Measurements from ENCODE around the gene DNAJA2. TPM values are rescaled to one million over a fixed set of nuclear protein-coding genes. Genes with fewer than 3 reads are reported as not detected.

Gene DNAJA2
- polyA plus RNA-seq, 1 donor from 2014 or later = 76.2 TPM

GRCh38 chr16:46908540-46909372 is 64.7 kb downstream of the DNAJA2 start:
- H3K27me3 Mint-ChIP-seq = no peaks in the 10 kb centered on the region

DNA sequence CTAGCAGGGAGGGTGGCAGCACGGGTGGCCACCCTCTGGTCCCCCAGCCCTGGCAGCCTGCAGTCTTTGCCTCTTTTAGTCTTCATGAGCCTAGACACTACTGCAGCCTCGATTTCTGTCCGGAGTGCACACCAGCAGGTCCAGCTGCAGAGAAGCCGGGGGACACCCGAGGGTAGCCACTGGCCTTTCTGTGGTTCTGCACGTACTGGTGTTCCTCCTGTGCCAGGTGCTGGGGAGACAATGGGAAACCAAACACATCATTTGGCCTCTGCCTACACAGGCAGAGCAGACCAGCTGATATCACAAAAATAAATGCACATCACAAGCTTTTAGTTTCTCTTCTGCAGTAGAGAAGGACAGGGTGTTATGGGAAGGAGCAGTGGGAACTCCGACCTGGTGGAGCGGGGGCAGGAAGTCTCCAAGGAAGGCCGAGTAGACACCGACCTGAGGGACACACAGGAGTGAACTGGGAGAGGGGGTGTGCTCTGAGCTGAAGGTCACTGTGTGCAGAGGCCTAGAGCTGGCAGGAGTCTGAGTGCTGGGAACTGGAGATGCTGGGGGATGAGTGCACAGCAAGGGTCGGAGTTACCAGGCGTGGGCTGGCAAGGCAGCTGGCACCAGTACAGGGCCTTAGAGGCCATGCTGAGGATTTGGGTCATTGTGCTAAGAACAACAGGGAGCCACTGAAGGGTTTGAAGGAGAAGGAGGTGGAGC is 66.3 kb downstream of the DNAJA2 start:
- Mint-ChIP-seq H3K27ac (peak overlapping the region in 1 of 3 donors; percentile 59), H3K36me3 (no peaks in the 10 kb centered on the region), H3K4me1 (peaks cover 13 to 37% (median 23%) of the 10 kb centered on the region in 3 donors), H3K27me3 (no peaks in the 10 kb centered on the region), H3K9me3 (no peaks in the 10 kb centered on the region), H3K4me3 (peak overlapping the region in 2 of 4 donors; percentile 24 to 60)

More at GRCh38 chr16:46908540-46909372, 64.7 kb downstream of the DNAJA2 start:
- Mint-ChIP-seq H3K4me3 (peak overlapping the region in 1 of 4 donors; percentile 74), H3K4me1 (peaks cover 19 to 45% (median 34%) of the 10 kb centered on the region in 3 donors), H3K9me3 (no peaks in the 10 kb centered on the region), H3K27ac (peak overlapping the region in 2 of 3 donors; percentile 62 to 73), H3K36me3 (no peaks in the 10 kb centered on the region)

GRCh38 chr16:46906360-46907060 is 67.0 kb downstream of the DNAJA2 start:
- H3K27me3 Mint-ChIP-seq = no peaks in the 10 kb centered on the region
- H3K9me3 Mint-ChIP-seq = no peaks in the 10 kb centered on the region
- no peak overlapping the region for H3K27ac Mint-ChIP-seq
- H3K4me1 Mint-ChIP-seq = peaks cover 13 to 33% (median 18%) of the 10 kb centered on the region in 3 donors
- H3K36me3 Mint-ChIP-seq = no peaks in the 10 kb centered on the region
- H3K4me3 Mint-ChIP-seq = peak overlapping the region in 1 of 4 donors; percentile 12

Other genes starting within 250 kb of the DNAJA2 start
- gene MYLK3, start 225.3 kb downstream of the DNAJA2 start, polyA plus RNA-seq = not detected
- 14.5 TPM for gene C16orf87, start 142.5 kb downstream of the DNAJA2 start, polyA plus RNA-seq
- 5.0 TPM for gene GPT2, start 89.3 kb downstream of the DNAJA2 start, polyA plus RNA-seq
- gene NETO2, start 170.3 kb upstream of the DNAJA2 start, polyA plus RNA-seq = 2.5 TPM